WERI-Rb-1 (cell line): ENCODE measurements around the gene FOXK2.

Source experiments
- DNase-seq: peaks from one replicate; pipeline ENCODE4 v3.0.0-alpha.2; 2020
- H3K27ac ChIP-seq: fragments of 250-450 bp; sonication (Bioruptor Pico); 2 replicates; pipeline ENCODE4 v1.5.1; 2020; ENCODE audit warnings: mild to moderate bottlenecking, moderate library complexity
- H3K27me3 ChIP-seq: fragments of 250-450 bp; sonication (Bioruptor Pico); 2 replicates; pipeline ENCODE4 v1.5.1; 2021; ENCODE audit warnings: mild to moderate bottlenecking, low read depth, moderate library complexity; ENCODE audit not compliant: insufficient read depth, severe bottlenecking
- H3K36me3 ChIP-seq: fragments of 250-450 bp; sonication (Bioruptor Pico); 2 replicates; pipeline ENCODE4 v1.5.1; 2020; ENCODE audit warnings: mild to moderate bottlenecking, moderate library complexity
- H3K4me3 ChIP-seq: 2 replicates; pipeline ENCODE4 v1.5.1; 2011; ENCODE audit warnings: low read depth, mild to moderate bottlenecking, control low read depth, low read length
- H3K9me3 ChIP-seq: fragments of 250-450 bp; sonication (Bioruptor Pico); 2 replicates; pipeline ENCODE4 v1.5.1; 2021; ENCODE audit warnings: mild to moderate bottlenecking, moderate library complexity; ENCODE audit not compliant: severe bottlenecking
- CTCF ChIP-seq: IDR thresholded peaks from 2 replicates; pipeline ENCODE4 v1.5.1; 2011; ENCODE audit warnings: low read depth, mild to moderate bottlenecking, control low read depth, inconsistent platforms, low read length

FOXK2 gene

GRCh38 chr17:82633343-82633742 is 113.8 kb downstream of the FOXK2 start:
- no peak for DNase-seq
- peaks cover 70% of the 10 kb centered on the region for H3K36me3 ChIP-seq
- no peak overlapping the region for H3K27ac ChIP-seq

GRCh38 chr17:82636626-82637598 is 117.4 kb downstream of the FOXK2 start:
- no peak for TF ChIP-seq CTCF
- H3K36me3 ChIP-seq, result peaks cover 77% of the 10 kb centered on the region
- no peak overlapping the region for H3K27ac ChIP-seq
- no peak overlapping the region for H3K4me3 ChIP-seq
- H3K27me3 ChIP-seq, result no peaks in the 10 kb centered on the region
- DNase-seq, result no peak
- H3K9me3 ChIP-seq, result no peaks in the 10 kb centered on the region

More at GRCh38 chr17:82633343-82633742, 113.8 kb downstream of the FOXK2 start:
- TF ChIP-seq CTCF, result no peak
- no peaks in the 10 kb centered on the region for H3K27me3 ChIP-seq
- no peak overlapping the region for H3K4me3 ChIP-seq
- H3K9me3 ChIP-seq, result no peaks in the 10 kb centered on the region

- no peak for DNase-seq
- Histone ChIP-seq H3K9me3 (no peaks in the 10 kb centered on the region), H3K36me3 (peaks cover 79% of the 10 kb centered on the region), H3K27me3 (no peaks in the 10 kb centered on the region), H3K4me3 (no peak overlapping the region), H3K27ac (no peak overlapping the region)
- TF ChIP-seq CTCF, result no peak
Observed at GRCh38 chr17:82638183-82638773, 118.7 kb downstream of the FOXK2 start.

GRCh38 chr17:82639628-82640027 is 120.1 kb downstream of the FOXK2 start:
- Histone ChIP-seq H3K27me3 (no peaks in the 10 kb centered on the region), H3K27ac (no peak overlapping the region), H3K9me3 (no peaks in the 10 kb centered on the region), H3K4me3 (no peak overlapping the region), H3K36me3 (peaks cover 81% of the 10 kb centered on the region)
- TF ChIP-seq CTCF, result no peak
- no peak for DNase-seq

- no peak for TF ChIP-seq CTCF
- H3K4me3 ChIP-seq, result no peak overlapping the region
- H3K27me3 ChIP-seq, result no peaks in the 10 kb centered on the region
- H3K36me3 ChIP-seq, result peaks cover 79% of the 10 kb centered on the region
- no peak for DNase-seq
- H3K27ac ChIP-seq, result no peak overlapping the region
- H3K9me3 ChIP-seq, result no peaks in the 10 kb centered on the region
Observed at GRCh38 chr17:82640036-82640435, 120.5 kb downstream of the FOXK2 start.
